ENCODE data around the gene PRR15.
A peak's percentile ranks its signal among the peaks of the same experiment; 100 is the strongest.
"Not testable (repeated sequence)": the region's sequence is repeated elsewhere in the genome, so short reads cannot be mapped to it uniquely, and the experiment has no call there.

PRR15 gene, protein sequence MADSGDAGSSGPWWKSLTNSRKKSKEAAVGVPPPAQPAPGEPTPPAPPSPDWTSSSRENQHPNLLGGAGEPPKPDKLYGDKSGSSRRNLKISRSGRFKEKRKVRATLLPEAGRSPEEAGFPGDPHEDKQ

GRCh38 chr7:29563590-29564495, at the start of gene PRR15:
Gene PRR15 (plus strand): TSS chr7:29563835. CDS start chr7:29566330, 2,495 bp downstream.
- peak; percentile 39 for DNase-seq (ENCODE audit: low read depth)

- no peak for DNase-seq (ENCODE audit: low read depth)
Measured at GRCh38 chr7:29516491-29516890, 47.1 kb upstream of the PRR15 start.

DNA sequence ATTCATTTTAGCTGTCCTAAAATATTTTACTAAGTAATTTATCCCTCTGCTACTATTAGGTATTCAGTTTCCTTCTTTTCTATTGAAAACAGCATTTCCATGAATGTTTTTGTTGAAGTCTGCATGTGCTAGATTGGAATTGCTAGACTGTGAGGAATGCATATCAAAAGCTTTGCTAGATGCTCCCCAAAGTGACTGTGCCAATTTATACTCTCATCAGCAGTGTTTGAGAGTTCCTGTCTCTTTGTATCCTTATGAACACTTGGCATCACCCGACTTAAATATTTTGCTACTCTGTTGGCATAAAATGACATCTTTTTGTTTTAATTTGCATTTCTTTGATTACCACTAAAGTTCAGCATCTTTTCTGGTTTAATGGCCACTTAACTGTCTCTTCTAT, 45.0 kb upstream of the PRR15 start:
- no peak for DNase-seq (ENCODE audit: low read depth)

DNA sequence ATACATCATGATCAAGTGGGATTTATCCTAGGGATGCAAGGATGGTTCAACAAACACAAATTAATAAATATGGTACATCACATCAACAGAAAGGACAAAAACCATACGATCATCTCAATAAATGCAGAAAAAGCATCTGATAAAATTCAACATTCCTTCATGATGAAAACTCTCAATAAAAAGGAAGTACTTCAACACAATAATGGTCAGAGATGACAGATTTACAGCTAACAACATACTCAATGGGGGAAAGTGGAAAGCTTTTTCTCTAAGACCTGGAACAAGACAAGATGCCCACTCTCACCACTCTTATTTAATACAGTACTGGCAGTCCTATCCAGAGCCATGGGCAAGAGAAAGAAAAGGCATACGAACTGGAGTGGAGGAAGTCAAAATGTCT, 39.9 kb upstream of the PRR15 start:
- no peak for DNase-seq (ENCODE audit: low read depth)

GRCh38 chr7:29527505-29528108, 36.0 kb upstream of the PRR15 start:
- DNase-seq (ENCODE audit: low read depth) = no peak

DNA sequence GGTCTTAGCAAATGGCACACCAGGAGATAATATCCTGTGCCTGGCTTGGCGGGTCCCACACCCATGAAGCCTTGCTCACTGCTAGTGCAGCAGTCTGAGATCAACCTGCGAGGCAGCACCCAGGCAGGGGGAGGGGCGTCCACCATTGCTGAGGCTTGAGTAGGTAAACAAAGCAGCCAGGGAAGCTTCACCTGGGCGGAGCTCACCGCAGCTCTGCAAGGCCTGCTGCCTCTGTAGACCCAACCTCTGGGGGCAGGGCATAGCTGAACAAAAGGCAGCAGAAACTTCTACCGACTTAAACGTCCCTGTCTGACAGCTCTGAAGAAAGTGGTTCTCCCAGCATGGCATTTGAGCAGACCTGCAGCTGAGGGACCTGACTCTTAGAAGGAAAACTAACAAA, 35.1 kb upstream of the PRR15 start:
- DNase-seq (ENCODE audit: low read depth) = not testable (repeated sequence)

- DNase-seq (ENCODE audit: low read depth) = no peak
Measured at GRCh38 chr7:29538389-29538788, 25.2 kb upstream of the PRR15 start.

GRCh38 chr7:29539471-29539870, 24.2 kb upstream of the PRR15 start:
- no peak for DNase-seq (ENCODE audit: low read depth)

- DNase-seq (ENCODE audit: low read depth) = no peak
Measured at GRCh38 chr7:29547421-29547820, 16.2 kb upstream of the PRR15 start.

GRCh38 chr7:29548823-29549222, 14.8 kb upstream of the PRR15 start:
- no peak for DNase-seq (ENCODE audit: low read depth)

DNA sequence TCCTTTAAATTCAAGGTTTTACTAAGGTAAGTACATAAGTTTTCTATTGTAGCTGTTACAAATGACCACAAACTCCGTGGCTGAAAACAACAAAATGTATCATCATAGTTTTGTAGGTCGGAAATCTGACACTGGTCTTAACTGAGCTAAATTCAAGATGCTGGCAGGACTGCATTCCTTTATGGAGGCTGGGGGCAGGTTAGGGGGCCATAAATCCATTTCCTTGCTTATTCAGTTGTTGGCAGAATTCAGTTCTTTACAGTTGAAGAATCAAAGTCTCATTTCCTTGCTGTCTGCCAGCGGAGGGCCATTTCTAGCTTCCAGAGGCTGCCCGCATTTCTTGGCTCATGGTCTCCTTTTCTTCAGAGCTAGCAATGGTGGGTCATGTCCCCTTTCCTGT, 11.2 kb upstream of the PRR15 start:
- no peak for DNase-seq (ENCODE audit: low read depth)

GRCh38 chr7:29555061-29555460, 8.6 kb upstream of the PRR15 start:
- DNase-seq (ENCODE audit: low read depth) = no peak

- no peak for DNase-seq (ENCODE audit: low read depth)
Measured at GRCh38 chr7:29556405-29557195, 7.0 kb upstream of the PRR15 start.

DNA sequence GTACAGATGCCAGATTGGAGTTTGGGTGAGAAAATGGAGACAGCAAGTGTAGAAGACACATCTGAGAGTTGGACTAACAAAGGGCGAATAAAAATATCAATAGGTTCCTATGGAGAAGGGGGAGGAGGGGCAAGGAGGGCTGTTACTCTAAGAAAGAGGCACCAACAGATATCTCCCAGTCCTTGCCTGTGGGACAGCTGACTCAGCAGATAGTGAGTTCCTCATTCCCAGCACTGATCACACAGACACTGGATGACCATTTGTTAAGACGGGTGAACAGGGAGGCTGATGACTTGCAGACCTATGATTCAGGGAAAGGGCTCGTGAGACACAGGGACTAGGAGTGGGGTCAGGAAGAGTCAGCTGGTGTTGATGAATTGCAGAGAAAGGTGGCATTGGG, 5.7 kb upstream of the PRR15 start:
- DNase-seq (ENCODE audit: low read depth) = peak; percentile 84

GRCh38 chr7:29561271-29561670, 2.4 kb upstream of the PRR15 start:
- DNase-seq (ENCODE audit: low read depth) = no peak

DNA sequence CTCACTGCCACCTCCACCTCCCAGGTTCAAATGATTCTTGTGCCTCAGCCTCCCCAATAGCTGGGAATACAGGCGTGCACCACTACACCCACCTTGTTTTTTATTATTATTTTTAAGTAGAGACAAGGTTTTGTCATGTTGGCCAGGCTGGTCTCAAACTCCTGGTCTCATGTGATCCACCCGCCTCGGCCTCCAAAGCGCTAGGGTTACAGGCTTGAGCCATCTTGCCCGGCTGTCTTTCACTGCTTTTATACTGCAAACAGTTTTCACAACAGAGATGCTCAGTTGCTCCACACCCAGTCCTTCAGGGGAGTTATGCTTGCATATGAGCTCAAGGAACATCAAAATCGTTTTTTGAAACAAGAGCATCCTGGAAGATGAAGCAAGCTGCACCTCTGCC, 1.3 kb upstream of the PRR15 start:
- DNase-seq (ENCODE audit: low read depth) = peak; percentile 3

GRCh38 chr7:29564496-29565223, 1.0 kb downstream of the PRR15 start:
- DNase-seq (ENCODE audit: low read depth) = peak; percentile 63

GRCh38 chr7:29565224-29565630, 1.6 kb downstream of the PRR15 start:
- peak; percentile 43 for DNase-seq (ENCODE audit: low read depth)

GRCh38 chr7:29565634-29565981, 2.0 kb downstream of the PRR15 start:
- DNase-seq (ENCODE audit: low read depth) = no peak

GRCh38 chr7:29565982-29566746, 2.5 kb downstream of the PRR15 start:
- DNase-seq (ENCODE audit: low read depth) = peak; percentile 5

DNA sequence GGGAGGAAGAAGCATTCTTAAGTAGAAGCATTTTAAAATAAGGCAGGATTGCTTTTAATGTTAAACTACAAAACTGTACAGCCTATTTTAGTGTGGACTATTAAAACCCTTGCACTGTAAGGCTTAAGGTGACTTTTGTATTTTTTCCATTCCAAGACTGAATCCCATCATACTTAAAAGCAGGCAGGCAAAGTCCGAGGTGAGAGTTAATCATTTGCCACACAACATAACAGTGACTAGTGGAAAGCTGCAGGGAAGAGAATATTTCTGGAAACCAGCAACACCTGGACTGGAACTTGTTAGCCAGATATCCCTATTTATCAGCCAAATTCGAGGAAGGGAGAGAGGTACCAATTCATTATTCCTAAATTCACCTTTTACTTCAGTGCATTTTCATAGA, 3.5 kb downstream of the PRR15 start:
- no peak for DNase-seq (ENCODE audit: low read depth)

Data from amniotic epithelial cell (primary cell).